Middle frontal gyrus (tissue), 1 donor: ENCODE measurements around the gene TFB1M.
A peak's percentile ranks its signal among the peaks of the same experiment; 100 is the strongest.

Experiments
- DNase-seq: peaks from one replicate; pipeline ENCODE4 v3.0.0-alpha.2; 2015; ENCODE audit warnings: low spot score; ENCODE audit errors: extremely low spot score

The TFB1M gene

DNA sequence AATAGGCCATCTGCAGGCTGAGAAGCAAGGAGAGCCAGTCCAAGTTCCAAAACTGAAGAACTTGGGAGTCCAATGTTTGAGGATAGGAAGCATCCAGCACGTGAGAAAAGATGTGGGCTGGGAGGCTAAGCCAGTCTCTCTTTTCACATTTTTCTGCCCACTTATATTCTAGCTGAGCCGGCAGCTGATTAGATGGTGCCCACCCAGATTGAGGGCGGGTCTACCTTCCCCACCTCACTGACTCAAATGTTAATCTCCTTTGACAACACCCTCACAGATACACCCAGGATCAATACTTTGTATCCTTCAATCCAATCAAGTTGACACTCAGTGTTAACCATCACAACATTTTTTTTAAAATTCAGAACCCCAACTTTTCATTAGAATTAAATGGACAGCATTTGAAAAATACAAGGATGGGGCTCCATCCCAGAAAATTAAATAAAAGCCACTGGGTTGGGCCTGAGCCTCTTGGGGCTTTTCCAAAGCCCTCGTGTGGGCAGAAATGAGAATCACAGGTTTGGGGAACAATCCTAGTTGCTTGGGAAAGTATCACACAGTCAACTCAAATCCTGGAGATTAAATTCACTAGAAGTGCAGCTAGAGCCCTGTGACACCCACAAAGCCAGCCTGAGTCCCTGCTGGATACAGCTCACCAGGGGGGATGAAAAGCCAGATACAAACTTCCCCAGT, 48.3 kb downstream of the TFB1M start:
- no peak for DNase-seq

DNA sequence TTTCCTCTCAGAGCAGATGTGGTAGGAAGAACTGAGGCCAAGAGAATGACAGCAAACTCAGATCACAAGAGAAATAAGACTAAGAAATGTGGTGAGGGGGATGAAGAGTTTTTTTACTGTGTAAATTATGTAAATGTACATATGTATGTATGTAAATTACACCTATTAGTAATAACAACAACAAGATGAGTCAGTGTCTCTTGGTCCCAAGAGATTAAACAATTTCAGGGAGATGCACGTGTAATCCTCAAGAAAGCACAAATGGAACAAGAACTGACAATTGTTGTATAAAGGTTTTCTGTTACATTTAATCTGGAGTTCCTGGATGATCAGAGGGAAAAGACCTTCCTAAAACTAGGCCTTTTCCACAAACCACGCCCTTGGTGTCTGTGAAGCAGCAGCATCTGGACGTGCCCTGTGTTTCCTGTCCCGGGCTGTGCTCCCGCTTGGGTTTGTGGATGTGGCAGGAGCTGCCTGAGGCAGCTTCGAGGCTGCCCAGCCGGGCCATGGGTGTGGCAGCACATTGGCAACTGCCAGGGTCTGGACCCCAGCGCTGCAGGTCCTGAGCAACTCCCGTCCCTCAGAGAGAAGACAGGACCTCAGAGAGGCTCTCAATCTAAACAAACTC, 49.5 kb downstream of the TFB1M start:
- DNase-seq: no peak

DNA sequence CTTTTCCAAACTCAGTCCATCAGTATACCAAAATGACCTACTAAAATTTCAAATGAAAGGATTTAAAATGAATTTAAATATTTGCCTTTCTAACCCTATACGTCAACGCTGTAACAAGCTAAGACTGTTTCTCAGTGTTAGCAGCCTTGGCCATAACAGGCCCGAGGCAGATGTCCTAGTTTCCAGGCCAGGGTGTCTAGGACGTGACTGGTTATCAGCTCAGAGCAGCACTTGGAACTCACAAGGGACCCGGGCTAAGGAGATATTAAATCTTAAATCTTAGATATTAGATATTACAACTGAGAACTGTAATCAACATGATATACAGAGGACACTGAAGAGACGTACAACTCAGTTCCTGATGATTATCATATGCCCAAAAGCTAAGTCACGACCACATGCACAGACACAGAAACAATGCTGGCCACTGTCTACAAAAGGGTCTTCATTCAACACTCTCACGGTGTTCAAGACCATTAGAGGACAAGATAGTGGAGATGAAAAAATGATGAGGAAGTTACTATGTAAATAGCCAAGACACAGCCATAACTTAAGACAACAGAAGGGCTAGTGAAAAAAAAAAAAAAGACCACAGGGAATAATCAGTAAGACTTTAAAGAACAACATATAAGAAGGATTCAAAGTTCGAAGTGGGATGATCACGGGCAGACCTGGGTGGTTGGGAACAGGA, 50.8 kb downstream of the TFB1M start, which contains the start of gene CLDN20:
Gene CLDN20, plus strand, starts transcription at position 641 of the 691 bp plus-strand sequence. CDS start 11,707 bp downstream, outside the sequence.
- no peak for DNase-seq

DNA sequence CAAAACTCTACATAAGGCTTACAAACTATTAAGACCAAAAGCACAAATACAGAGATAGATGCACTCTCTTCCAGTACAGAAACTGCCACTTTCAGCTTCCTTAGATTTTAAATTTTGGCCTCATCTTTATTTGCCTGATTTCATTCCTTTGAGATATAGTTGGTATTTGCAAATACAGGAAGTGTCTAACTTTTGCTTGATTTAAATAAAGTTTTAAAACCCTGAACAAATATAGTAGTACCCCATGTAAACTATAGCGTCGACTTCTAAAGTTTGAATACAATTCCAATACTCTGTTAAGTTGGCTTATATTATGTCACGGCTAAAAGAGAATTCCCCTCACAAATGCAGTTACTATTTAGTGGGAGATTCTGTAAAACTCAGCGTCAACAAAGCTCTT, 51.6 kb downstream of the TFB1M start:
- no peak for DNase-seq

DNA sequence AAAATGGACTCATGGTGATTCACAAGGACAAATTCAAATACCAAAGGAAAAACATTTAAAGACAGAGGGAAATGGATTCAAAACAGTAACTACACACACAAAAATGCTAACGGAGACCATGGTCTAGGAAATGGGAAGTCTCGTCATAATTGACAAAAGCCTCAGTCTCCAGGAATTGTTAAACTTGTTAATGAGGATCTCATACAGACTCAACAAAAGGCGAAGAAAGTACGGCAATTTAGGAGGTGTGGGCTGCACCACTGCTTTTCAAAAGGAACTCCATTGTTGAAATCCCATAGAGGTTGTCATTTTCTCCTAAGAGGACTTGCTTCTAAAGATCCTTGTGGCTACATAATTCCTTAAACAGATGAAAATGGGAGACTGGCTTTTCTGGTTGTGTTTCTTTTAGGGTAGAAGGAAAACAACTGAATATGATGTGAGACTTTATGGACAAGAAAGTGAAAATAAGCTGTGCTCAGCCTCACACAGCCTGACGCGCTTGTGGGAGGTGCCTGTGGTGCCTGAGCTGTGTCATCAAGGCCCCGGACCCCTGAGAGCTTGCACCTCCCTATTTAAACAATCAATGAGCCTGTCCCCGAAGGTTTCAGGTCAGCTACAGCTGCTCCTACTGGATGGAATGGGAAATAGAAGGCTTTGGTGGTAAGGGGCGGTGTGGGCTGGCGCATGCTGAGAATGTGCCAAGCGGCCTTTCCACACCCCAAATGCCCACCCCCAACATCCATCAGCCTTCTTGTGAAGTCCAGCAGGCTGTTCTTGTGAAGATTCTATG, 53.0 kb downstream of the TFB1M start:
- no peak for DNase-seq

DNA sequence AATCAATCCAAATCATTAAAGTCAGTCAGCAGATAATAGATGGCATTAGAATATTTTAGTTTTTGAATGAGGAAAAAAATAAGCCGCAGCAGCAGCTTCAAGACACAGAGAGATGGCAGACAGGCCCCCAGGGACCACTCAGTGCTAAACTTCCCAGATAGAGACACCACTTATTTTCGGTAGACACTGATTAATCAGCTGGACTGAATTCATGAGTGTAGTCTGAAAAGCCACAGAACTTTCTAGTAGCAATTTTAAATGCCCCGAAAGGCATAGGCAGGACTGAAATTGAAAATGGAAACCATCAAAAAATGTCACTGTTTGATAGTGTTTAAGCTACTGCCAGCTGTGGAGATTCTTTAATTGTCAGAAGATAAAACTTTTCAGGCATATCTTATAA, 53.6 kb downstream of the TFB1M start:
- no peak for DNase-seq

DNA sequence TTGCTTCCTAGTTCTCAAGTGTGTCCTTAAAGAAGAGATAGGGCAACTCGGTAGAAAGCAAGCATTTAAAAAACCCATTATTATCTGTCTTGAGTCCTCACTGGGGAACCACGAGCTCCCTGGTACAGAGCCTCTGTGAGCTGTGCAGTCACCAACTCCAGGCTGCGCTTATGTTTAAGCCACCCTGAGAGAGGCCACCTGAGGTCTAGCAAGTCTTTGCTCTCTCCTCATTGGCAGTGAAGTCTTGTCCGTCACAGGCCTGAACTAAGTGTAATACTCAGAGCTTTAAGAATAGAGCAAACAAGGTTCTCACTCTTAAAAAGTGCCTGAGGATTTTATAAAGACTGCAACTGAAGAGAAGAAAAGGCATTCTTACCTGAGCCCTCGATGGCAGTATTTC, 54.4 kb downstream of the TFB1M start:
- DNase-seq: no peak

DNA sequence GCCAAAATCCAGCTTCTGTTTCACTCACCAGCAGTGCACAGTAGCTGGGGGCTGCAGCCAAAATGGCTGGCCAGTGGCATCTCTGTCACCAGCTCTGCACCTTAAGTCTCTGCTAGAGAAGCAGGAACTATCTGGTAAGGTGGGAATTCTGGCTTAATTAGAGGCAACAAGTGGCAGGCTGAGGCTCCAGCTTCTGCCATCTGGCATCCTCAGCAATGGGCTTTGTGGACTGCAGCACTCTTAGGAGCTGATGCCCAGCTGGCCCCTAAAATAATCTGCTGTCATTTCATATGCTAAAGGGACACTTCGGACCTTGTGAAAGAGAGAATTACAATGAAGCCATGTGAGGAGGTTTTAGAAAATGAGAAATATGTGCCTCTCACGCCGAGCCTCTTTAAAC, 55.1 kb downstream of the TFB1M start:
- DNase-seq: no peak

DNA sequence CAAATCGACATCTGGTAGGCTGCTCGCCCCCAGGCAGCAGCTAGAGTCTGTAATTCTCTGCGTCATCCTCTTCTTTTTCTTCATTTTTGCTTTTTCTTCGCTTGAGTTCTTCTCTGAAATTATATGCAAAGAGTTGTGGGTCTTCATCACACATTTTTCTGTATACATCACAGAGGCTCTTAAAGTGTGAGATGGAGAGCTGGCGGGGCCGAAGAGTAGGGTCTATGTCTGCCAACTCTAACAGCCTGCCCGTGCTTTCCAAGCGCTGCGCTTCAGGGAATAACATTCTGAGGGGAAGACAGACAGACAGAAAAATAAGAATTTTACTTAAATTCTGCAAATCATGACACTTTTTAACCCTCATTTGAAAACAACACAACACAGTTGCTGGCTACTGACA, 56.5 kb downstream of the TFB1M start:
- DNase-seq: no peak

DNA sequence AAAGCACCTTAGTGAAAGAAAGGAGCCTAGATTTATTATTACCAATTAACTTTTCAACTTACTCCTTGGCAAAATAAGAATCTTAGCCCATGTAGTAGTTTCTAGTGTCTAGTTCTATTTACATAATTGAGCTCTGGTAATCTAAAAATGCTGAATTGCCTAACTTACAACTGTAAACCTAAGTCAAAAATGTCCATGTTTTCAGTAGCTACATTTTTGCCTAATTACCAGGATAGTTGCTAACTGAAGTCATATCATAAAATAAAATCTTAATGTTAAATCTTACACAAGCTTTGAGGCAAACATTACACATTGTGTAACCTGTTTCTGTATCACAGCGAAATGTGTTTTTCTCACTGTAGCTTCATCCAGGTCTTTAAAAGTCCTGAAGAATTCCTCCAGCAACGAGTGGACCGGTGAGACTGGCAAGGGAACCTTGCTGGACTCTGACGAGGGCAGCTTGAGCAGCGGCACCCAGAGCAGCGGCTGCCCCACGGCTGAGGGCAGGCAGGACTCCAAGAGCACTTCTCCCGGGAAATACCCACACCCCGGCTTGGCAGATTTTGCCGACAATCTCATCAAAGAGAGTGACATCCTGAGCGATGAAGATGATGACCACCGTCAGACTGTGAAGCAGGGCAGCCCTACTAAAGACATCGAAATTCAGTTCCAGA, 58.0 kb downstream of the TFB1M start:
- DNase-seq: no peak

DNA sequence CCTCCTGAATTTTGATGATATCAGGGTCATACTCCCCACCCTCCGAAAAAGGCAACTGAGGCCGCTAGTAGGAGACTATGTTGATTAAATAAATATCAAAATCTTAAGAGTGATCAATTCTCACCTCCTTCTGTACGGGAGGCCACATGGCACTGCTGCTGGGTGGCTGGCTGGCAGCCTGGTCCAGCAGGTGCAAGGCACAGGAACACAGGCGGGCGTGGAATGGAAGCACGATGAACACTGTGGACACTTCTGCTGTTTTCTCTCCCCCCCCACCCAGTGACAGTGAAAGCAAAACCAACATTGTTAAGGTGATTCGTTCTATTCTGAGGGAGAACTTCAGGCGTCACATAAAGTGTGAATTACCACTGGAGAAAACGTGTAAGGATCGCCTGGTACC, 60.1 kb downstream of the TFB1M start:
- no peak for DNase-seq

DNA sequence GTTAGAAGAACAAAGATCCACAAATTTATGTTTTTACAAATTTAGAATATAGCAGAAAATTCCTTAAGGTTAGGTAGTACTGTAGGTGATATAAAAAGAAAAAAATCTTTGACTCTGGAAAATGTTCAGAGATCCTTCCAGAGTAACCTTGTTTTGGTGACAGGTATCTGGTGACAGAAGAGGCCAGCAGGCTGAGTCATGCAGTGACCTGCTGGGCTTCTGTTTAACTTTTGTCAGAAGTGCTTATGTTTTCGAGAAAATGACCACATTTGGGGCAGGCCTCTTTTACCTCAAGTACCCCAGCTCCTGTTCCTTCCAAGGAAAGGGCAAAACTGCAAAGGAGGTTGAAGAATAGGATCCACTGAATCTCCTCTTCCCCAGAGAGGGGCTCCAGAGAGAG, 60.9 kb downstream of the TFB1M start:
- DNase-seq: no peak

DNA sequence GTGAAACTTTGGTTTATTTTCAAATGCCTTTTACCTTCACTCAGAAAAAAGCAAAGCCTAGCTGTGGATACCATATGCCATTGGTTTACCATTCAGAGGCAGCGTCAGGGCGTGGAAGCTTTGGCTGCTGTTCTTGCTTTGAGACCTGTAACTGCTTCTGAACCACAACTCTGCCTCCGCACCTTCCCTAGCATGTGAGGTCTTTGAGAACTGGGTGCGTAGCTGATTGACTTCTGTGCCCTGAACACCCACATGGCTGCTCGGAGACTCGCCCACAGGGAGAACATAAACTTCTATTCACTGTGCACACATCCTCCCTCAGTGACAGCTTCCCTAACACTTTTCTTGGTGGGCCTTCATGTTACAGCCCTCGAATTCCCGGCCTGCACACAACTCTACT, 61.7 kb downstream of the TFB1M start:
- DNase-seq: no peak

DNA sequence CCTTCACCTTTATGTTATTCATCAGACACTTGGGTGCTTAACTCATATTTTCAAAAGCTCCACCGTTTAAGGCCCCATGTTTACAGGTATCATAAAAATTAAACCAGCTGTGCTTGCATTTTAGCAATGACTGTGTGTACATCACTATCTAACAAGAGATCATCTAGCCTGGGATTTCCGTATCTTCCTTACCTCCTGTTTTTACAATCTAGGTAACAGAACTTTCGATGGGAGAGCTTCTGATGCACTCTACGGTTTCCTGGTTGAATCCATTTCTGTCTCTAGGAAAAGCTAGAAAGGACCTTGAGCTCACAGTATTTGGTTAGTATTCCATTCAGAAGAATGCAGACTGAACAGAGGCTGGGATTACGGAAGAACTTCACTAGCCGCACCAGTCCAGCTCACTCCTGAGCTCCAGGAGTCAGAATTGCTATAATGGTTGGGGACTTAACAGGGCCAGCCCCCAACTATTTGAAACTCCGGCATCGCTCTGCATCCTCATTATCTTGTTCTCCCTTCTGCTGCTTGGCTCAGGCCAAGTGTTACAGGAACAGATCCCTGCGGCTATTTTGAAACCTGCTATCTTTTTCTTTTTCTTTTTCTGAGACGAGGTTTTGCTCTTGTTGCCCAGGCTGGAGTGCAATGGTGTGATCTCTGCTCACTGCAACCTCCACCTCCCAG, 63.4 kb downstream of the TFB1M start:
- DNase-seq: no peak

DNA sequence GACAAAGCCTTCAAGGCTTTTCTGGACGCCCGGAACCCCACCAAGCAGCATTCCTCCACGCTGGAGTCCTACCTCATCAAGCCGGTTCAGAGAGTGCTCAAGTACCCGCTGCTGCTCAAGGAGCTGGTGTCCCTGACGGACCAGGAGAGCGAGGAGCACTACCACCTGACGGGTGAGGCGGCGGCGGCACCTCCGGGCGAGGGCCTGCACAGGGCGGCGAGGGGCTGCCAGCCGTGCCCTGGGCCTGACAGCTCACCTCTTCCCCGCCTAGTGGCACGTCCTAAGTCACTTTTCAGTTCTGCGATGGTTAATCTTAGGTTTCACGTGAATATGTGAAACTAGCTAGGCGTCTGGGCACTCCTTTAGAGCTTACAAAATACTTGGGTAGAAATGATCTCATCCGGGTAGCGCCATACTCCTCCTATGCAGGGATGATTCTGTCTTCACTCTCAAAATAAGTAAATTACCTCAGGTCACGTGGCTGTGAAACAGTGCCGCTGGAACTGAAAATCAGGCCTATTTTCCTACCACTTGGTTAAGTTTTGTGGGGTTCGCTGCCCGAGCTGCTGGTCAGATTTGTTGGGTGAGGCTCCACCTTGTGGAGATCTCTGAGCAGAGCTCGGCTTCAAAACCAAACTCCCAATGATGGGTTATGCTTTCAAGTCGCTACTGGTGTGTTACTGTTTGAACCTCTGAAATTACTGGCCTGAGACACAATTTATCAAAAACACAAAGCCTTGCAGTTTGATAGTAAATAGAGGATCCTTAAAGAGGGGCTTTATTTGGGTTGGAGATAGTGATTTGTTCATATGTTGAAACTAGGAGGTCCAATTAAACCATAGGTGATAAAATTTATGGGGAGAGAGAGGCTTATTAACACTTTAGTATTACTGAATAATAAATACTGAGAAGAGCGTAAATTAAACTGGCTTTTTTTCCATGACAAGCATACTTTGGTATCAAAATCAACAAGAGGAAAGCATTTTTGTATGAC, 66.0 kb downstream of the TFB1M start:
- DNase-seq: peak; percentile 58

DNA sequence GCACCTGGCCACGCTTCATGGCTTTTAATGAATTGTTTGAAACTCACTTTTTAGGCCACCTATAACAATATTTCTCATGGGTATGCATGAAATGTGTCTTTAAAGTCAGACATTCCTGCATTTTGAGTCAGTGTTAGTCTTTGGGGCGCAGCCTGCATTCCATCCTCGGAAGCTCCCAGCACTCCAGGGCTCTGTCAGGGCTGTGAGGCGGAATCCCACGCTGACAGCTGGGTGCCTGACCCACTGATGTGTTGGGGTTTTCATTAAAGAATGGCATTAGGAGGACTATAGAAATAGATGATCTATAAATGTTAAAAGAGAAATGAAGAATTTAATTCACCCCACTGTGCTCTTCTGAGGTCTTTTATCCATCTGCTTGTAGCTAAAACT, 66.7 kb downstream of the TFB1M start:
- no peak for DNase-seq

DNA sequence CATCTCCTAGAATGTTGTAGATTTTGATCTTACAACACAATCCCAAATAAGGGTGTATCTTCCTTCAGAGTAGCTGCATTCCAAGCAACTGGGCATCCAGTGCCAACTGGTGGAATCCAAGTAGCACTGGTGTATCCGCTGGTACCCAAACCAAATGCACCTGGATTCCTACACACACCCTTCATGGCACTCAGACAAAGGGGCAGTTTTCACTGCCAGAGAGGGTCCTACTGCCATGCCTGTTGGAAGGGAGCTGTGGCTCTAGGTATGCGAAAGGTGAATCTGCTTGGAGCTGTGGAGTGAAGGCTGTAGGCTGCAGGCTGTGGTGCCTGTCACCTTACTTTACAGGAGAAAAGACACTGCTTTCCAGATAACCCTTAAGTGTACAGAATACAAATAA, 67.5 kb downstream of the TFB1M start:
- DNase-seq: no peak

DNA sequence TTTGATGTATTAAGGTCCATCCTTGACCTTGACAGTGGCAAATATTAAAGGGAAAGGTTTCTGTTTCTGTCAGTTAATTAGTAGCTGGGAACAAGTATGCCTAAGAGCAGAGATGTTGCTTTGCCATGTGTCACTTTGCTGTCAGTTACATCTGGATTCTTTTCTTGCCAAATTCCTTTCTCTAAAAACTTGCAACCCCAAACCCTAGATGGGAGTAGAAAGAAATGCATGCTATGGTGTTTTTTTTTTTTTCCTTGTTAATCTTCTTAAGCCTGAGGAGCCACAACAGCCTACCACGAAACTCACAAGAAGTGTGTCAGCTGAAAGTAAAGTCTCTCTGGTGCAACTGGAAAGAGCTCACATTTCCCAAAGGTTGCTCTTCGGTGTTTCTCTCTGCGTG, 68.5 kb downstream of the TFB1M start:
- no peak for DNase-seq

DNA sequence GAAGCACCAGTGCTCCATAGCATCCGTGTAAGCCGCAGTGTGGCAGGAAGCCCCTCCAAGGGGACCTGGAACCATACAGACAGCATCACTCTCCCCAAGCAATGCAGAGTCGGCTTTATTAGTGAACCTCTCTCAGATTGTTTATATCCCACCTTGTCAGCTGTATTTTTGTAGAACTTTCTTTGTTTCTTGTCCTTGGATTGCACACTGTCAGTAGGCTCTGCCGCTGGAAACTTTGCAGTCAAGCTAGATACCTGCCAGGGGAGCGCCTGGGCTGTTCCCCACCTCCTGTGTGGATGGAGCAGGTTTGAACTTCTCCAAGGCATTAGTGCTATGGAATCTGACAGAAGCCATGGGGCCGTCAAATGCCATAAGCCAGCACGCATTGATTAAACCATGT, 69.1 kb downstream of the TFB1M start:
- DNase-seq: no peak

DNA sequence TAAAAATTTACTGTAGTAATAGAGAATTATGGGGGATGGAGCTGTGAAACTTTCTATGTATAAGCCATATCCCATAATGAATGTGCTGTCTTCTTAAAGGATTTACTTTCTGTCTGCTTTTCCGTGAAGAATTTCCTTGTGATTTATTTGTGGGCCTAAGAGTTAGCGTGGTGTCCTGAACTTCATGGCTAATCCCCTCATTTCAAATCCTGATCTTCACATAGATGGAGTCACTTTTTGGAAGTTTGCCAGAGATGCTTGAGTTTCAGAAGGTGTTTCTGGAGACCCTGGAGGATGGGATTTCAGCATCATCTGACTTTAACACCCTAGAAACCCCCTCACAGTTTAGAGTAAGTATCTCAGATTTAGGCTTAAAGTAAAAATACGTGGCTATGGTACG, 69.8 kb downstream of the TFB1M start:
- DNase-seq: no peak
